Cerebellar nuclear complex (tissue), 1 donor: ENCODE measurements around the gene OR8B8.
"Not testable (repeated sequence)": the region's sequence is repeated elsewhere in the genome, so short reads cannot be mapped to it uniquely, and the experiment has no call there.

Experiments used
- DNase-seq, 2 experiments: peaks; one replicate each; lab custom pipeline; 2025; lab: John Stamatoyannopoulos, UW

OR8B8 gene

GRCh38 chr11:124445646-124446150 lies at the start of gene OR8B8:
Gene OR8B8, minus strand, starts transcription at chr11:124445696. Its CDS starts 4,611 bp downstream, at chr11:124441085.
- DNase-seq = no peak

GRCh38 chr11:124493016-124493655 lies 47.6 kb upstream of the OR8B8 start:
- DNase-seq = no peak

GRCh38 chr11:124483422-124483821 lies 37.9 kb upstream of the OR8B8 start:
- no peak for DNase-seq

GRCh38 chr11:124482362-124483147 lies 37.1 kb upstream of the OR8B8 start:
- no peak for DNase-seq

- DNase-seq = no peak
These were observed 36.1 kb upstream of the OR8B8 start for GRCh38 chr11:124481365-124482323.

- DNase-seq = no peak
These were observed 34.1 kb upstream of the OR8B8 start for GRCh38 chr11:124479561-124479960.

GRCh38 chr11:124475265-124475664 lies 29.8 kb upstream of the OR8B8 start:
- DNase-seq = no peak

- DNase-seq = no peak
These were observed 29.3 kb upstream of the OR8B8 start for GRCh38 chr11:124474779-124475178.

- DNase-seq = no peak
These were observed 28.6 kb upstream of the OR8B8 start for GRCh38 chr11:124474079-124474478.

- no peak for DNase-seq
These were observed 28.0 kb upstream of the OR8B8 start for GRCh38 chr11:124473476-124473875.

GRCh38 chr11:124470561-124471227 lies 25.2 kb upstream of the OR8B8 start:
- DNase-seq = no peak

GRCh38 chr11:124467381-124467927 lies 22.0 kb upstream of the OR8B8 start:
- DNase-seq = no peak

GRCh38 chr11:124465368-124465767 lies 19.9 kb upstream of the OR8B8 start:
- no peak for DNase-seq

GRCh38 chr11:124463990-124464389 lies 18.5 kb upstream of the OR8B8 start:
- DNase-seq = no peak

GRCh38 chr11:124463324-124463723 lies 17.8 kb upstream of the OR8B8 start:
- no peak for DNase-seq

- DNase-seq = no peak
These were observed 15.0 kb upstream of the OR8B8 start for GRCh38 chr11:124460459-124460858.

GRCh38 chr11:124459379-124459778 lies 13.9 kb upstream of the OR8B8 start:
- DNase-seq = not testable (repeated sequence)

- DNase-seq = no peak
These were observed 9.1 kb upstream of the OR8B8 start for GRCh38 chr11:124454552-124454951.

GRCh38 chr11:124446916-124447315 lies 1.4 kb upstream of the OR8B8 start:
- DNase-seq = no peak

- DNase-seq = no peak
These were observed 2.6 kb downstream of the OR8B8 start for GRCh38 chr11:124442847-124443246.

GRCh38 chr11:124442442-124442841 lies 3.1 kb downstream of the OR8B8 start:
- no peak for DNase-seq
